Hepatocyte (in vitro differentiated cells): Measurements from ENCODE around the gene OTOL1.

Experiments used
- EZH2 ChIP-seq: fragments of 200-600 bp; sonication (generic); IDR thresholded peaks from 2 replicates; pipeline ENCODE4 v1.6.1; 2016; ENCODE audit warnings: antibody characterized with exemption, mild to moderate bottlenecking, borderline replicate concordance
- EZH2phosphoT487 ChIP-seq: fragments of 200-600 bp; sonication (generic); IDR thresholded peaks from one replicate; pipeline ENCODE4 v1.6.1; 2018; ENCODE audit warnings: antibody characterized with exemption, mild to moderate bottlenecking, low read depth, moderate library complexity; ENCODE audit not compliant: unreplicated experiment, severe bottlenecking
- TF ChIP-seq, protein P1 (sequence below): fragments of 200-600 bp; sonication (generic); IDR thresholded peaks from 2 replicates; pipeline ENCODE4 v1.5.1; 2016; ENCODE audit warnings: antibody characterized with exemption, mild to moderate bottlenecking; ENCODE audit not compliant: poor library complexity

DNA sequence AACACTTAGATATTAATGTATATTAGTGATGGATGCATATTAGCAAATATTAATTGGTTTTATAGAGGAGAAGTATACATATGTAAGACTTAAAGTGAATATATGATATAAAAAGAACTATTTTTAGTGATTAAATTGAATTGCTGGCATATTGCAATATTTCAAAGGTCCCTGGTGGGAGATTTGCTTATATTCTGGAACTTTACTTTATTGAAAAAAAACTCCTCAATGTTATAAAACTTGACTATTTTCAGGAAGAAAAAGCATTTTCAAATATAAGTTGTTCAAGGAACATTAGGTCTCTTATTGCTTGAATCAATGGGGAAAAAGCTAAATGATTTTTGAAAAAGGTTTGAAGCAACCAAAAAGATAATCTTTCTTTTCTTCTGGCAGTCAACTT is 21.4 kb upstream of the OTOL1 start:
- TF ChIP-seq, protein P1, sequence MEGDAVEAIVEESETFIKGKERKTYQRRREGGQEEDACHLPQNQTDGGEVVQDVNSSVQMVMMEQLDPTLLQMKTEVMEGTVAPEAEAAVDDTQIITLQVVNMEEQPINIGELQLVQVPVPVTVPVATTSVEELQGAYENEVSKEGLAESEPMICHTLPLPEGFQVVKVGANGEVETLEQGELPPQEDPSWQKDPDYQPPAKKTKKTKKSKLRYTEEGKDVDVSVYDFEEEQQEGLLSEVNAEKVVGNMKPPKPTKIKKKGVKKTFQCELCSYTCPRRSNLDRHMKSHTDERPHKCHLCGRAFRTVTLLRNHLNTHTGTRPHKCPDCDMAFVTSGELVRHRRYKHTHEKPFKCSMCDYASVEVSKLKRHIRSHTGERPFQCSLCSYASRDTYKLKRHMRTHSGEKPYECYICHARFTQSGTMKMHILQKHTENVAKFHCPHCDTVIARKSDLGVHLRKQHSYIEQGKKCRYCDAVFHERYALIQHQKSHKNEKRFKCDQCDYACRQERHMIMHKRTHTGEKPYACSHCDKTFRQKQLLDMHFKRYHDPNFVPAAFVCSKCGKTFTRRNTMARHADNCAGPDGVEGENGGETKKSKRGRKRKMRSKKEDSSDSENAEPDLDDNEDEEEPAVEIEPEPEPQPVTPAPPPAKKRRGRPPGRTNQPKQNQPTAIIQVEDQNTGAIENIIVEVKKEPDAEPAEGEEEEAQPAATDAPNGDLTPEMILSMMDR = no peak
- no peak for TF ChIP-seq EZH2phosphoT487
- TF ChIP-seq EZH2 = no peak
